ENCODE measurements around the gene ZNF662. TPM values are rescaled to one million over a fixed set of nuclear protein-coding genes. Genes with fewer than 3 reads are reported as not detected.

The ZNF662 gene
- not detected in 5 replicates for total RNA-seq (2022; extraction: Qiagen RNA extraction)

DNA sequence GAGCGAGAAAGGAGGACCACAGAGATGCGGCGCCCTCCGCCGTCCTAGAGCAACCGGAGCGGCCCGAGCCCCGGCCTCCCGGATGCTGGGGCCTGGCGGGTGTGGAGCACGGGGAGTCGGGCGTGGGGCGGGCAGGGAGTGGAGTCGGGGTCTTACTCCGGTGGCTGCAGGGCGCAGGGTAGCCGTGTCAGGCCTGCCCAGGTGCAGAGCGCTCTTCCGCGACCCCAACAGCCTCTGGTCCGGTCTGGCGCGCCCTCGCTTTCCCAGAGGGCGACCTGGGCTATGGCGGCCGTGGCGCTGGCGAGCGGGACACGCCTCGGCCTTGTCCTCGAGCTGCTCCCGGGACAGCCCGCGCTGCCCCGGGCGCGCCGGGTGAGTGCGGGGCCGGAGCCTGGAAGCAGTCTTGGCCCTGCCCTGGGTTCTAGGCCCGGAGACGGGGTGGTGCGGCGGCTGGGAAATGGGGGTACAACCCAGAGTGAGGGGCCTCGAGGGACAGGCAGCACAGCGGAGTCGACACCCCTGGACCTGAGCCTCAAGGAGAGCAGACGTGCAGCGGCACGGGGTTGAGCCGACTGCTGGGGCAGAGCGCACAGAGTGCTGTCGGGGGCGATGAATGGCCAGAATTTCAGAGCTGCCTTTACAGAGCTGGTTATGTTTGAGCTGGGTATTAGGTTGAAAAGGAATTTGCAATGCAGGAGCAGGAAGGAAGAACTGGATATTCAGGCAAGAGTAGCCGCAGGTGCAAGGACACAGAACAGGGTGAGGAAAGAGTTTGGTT, at the start of gene ZNF662:
Gene ZNF662, plus strand, starts transcription at position 73 of the 778 bp plus-strand sequence. CDS start 1,973 bp downstream, outside the sequence.

DNA sequence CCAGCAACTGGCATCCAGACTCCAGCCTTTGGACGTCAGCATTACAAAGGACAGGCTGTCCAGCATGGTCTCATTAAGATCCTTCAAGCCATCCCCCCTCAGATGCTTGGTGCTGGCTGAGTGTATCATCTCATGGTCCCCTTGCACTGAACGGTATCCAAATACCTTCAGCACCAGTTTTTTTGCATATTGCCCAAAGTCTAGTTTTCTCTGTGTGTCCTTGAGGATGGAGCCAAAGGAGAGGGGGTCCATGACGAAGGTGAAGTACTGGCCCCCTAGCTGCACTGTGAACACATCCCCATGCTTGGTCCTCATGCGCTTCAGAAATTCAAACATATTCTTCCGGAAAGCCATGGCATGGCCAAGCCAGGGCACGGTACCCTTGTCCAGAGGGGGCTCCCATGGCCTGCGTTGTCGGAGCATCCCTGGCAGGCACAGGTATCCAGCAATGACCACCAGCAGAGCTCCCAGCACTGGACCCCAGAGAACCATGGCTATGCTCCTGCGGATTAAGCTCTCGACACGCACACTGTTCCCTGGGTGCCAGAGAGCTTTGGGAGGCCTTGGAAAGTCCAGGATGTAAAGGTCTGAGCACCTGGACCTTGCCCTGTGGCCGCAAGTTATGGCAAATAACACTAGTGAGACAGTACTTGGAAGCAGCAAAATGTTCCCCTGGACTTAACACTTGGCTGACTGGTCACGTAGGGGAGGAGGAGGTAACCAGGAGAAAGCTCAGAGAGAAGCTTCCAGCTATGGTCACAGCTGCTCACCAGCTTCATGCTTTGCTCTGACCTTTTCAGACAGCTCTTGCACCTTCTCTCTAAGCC, 30.4 kb upstream of the ZNF662 start, which contains the start of gene CYP8B1:
Gene CYP8B1, minus strand, starts transcription at position 555 of the 827 bp plus-strand sequence. Its CDS starts 63 bp downstream, at position 492.

Other genes starting within 250 kb of the ZNF662 start
- gene KLHL40, start 220.6 kb upstream of the ZNF662 start, total RNA-seq (2022; extraction: Qiagen RNA extraction), result not detected in 5 replicates
- 0.14 TPM in 1 of 5 replicates, not detected in the others for gene HHATL, start 203.3 kb upstream of the ZNF662 start, total RNA-seq (2022; extraction: Qiagen RNA extraction)
- gene CCDC13, start 132.9 kb upstream of the ZNF662 start, total RNA-seq (2022; extraction: Qiagen RNA extraction), result 0.39 to 0.61 TPM (median 0.50 TPM) in 5 replicates
- gene HIGD1A, start 101.7 kb upstream of the ZNF662 start, total RNA-seq (2022; extraction: Qiagen RNA extraction), result 70.1 to 95.7 TPM (median 73.2 TPM) in 5 replicates
- gene ACKR2, start 96.7 kb upstream of the ZNF662 start, total RNA-seq (2022; extraction: Qiagen RNA extraction), result 0.04 to 0.11 TPM (median 0.05 TPM) in 5 replicates
- not detected in 5 replicates for gene CYP8B1, start 30.3 kb upstream of the ZNF662 start, total RNA-seq (2022; extraction: Qiagen RNA extraction)
- not detected in 5 replicates for gene GASK1A, start 73.2 kb downstream of the ZNF662 start, total RNA-seq (2022; extraction: Qiagen RNA extraction)
- 6.0 to 8.8 TPM (median 7.3 TPM) in 5 replicates for gene POMGNT2, start 199.9 kb downstream of the ZNF662 start, total RNA-seq (2022; extraction: Qiagen RNA extraction)

Data from A549 treated with dexamethasone at 1 μM for 4 hours (cell line).